Keratinocyte (primary cell): Measurements from ENCODE around the gene B4GALNT4.

Experiments
- EZH2 ChIP-seq: IDR thresholded peaks from one replicate; pipeline ENCODE4 v1.6.1; 2012; ENCODE audit warnings: inconsistent platforms, mild to moderate bottlenecking, low read length, moderate library complexity
- TF ChIP-seq, protein P1 (sequence below), 3 experiments: IDR thresholded peaks in 1 of 3; conservative IDR thresholded peaks in 1 of 3; optimal IDR thresholded peaks in 1 of 3; 2 replicates in 2 of 3; 3 replicates in 1 of 3; pipeline versions ENCODE3 to v1.5.1; 2011; ENCODE audit warnings: low read length in 3 of 3, mild to moderate bottlenecking in 3 of 3, moderate library complexity in 2 of 3, control low read depth in 1 of 3, inconsistent platforms in 1 of 3; ENCODE audit not compliant: insufficient read depth in 2 of 3; ENCODE audit errors: extremely low read depth in 1 of 3

DNA sequence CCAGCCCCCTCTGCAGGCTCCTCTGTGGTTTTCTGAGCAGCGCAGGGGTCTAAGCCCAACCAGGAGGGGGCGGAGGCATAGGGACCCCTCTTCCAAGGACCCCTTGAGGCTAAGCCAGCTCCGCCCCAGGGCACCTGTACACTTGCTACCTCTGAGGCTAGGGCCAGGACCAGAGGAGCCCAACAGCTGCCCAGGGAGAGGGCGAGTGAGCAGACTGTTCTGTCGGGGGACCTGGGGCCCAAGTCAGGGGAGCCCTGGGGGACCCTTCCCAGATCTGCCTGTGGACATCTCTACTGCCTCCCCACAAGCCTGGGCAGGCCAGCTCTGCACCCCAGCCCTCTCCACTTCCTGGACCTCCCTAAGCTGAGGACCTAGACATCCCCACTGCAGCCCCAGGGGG, 1.8 kb downstream of the B4GALNT4 start:
- TF ChIP-seq, protein P1, sequence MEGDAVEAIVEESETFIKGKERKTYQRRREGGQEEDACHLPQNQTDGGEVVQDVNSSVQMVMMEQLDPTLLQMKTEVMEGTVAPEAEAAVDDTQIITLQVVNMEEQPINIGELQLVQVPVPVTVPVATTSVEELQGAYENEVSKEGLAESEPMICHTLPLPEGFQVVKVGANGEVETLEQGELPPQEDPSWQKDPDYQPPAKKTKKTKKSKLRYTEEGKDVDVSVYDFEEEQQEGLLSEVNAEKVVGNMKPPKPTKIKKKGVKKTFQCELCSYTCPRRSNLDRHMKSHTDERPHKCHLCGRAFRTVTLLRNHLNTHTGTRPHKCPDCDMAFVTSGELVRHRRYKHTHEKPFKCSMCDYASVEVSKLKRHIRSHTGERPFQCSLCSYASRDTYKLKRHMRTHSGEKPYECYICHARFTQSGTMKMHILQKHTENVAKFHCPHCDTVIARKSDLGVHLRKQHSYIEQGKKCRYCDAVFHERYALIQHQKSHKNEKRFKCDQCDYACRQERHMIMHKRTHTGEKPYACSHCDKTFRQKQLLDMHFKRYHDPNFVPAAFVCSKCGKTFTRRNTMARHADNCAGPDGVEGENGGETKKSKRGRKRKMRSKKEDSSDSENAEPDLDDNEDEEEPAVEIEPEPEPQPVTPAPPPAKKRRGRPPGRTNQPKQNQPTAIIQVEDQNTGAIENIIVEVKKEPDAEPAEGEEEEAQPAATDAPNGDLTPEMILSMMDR (optimal IDR thresholded peaks at IDR 0.05 in 1 of 3, IDR thresholded peaks at IDR 0.05 in 1 of 3, conservative IDR thresholded peaks at IDR 0.05 in 1 of 3; ENCODE audit: extremely low read depth in 1 of 3, insufficient read depth in 2 of 3, low read length in 3 of 3) = no peak
- no peak for TF ChIP-seq EZH2
